ENCODE results near the gene ZNF792.

DNA sequence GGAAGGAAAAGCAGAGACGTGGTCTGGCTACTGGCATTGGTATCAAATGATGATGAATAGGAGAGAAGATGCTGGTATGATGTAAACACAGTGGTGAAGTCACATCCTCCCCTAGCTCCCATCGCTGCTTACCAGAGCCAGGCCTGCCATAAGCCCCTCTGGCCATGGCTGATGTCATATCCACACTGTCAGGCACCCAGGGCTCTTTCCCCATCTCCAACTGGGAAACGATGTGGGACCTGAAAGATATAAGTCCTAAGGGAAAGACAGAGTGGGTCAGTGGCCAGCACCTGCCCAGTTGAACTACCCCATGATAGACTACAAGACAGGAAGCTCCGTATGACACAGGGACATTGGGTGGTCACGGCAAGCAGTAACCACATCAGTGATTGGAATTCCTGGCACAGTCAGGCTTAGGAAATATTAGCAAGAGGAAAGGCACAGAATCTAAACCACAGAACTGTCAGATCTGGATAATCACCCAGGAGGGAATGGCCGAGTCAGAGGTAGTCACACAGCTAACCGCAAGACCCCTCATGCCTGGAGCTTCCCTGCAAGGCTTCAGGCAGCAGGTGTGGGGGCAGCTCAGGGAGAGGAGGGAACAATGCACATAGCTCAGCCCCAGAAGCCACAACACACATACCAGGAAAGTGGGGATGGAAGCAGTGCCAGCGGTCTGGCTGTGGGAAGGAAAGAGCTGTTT is 3.8 kb downstream of the ZNF792 start:
- TF ChIP-seq, protein P1, sequence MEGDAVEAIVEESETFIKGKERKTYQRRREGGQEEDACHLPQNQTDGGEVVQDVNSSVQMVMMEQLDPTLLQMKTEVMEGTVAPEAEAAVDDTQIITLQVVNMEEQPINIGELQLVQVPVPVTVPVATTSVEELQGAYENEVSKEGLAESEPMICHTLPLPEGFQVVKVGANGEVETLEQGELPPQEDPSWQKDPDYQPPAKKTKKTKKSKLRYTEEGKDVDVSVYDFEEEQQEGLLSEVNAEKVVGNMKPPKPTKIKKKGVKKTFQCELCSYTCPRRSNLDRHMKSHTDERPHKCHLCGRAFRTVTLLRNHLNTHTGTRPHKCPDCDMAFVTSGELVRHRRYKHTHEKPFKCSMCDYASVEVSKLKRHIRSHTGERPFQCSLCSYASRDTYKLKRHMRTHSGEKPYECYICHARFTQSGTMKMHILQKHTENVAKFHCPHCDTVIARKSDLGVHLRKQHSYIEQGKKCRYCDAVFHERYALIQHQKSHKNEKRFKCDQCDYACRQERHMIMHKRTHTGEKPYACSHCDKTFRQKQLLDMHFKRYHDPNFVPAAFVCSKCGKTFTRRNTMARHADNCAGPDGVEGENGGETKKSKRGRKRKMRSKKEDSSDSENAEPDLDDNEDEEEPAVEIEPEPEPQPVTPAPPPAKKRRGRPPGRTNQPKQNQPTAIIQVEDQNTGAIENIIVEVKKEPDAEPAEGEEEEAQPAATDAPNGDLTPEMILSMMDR (IDR thresholded peaks at IDR 0.05), result no peak
- no peak for TF ChIP-seq POLR2A (IDR thresholded peaks at IDR 0.05)
- no peak for TF ChIP-seq POLR2AphosphoS5 (IDR thresholded peaks at IDR 0.05; ENCODE audit: insufficient read depth in 1 of 2, low read depth in 1 of 2)

Data from vagina (tissue), 2 donors.